GM21390 (cell line): Measurements from ENCODE around the gene REPS1.
"Not testable (repeated sequence)": the region's sequence is repeated elsewhere in the genome, so short reads cannot be mapped to it uniquely, and the experiment has no call there.

ENCODE experiments used
- ATAC-seq: cut with Tn5 transposase; IDR thresholded peaks from one replicate; pipeline ENCODE4 v1.9.1; 2021; ENCODE audit not compliant: unreplicated experiment

REPS1 gene

DNA sequence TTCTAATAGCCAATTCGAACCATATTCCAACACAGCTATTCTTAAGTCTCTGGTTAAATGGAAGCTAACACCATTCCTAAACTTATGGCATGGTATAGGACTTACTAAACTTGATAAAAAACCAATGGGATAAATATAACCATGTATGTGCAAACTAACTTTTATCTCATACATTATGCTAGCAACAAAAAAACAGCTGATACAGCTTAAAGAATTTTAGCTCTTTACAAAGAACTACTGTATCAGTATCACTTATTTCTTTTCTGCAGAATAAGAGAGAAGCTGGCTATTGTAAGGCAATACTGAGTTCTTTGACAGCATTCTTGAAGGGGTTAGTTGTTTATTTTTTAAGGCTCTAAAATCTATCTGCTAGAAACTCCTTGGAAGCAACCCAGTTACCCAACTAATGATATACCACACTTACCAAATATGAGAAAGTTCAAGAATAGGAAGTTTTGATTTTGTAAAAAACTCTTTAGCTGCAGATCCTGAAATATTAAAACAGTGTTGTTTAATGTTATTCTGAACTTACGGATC is 44.9 kb downstream of the REPS1 start:
- no peak for ATAC-seq

DNA sequence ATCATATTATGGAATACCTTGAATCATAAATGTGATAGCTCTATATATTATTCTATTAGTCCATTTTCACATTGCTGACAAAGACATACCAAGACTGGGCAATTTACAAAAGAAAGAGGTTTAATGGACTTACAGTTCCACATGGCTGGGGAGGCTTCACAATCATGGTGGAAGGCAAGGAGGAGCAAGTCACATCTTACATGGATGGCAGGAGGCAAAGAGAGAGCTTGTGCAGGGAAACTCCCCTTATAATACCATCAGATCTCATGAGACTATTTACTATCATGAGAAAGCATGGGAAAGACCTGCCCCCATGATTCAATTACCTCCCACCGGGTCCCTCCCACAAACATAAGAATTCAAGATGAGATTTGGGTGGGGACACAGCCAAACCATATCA is 51.2 kb downstream of the REPS1 start:
- not testable (repeated sequence) for ATAC-seq

DNA sequence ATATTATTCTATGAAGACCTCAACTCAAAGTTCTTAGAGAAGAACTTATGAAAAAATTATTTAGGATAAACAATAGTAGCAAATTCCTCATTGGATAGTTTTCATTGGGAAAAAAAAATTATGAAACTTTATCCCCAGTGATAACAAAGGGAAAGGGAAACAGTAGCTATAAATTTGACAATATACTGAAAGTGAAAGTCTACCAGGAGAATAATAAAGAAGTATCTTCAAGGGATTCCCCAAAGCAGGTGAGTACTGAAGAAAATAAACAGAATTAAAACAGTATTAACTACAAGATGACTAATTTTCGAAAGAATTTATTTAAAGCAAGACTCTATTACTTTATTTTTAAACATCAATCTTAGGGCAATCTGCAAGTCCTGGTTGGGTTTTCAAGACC is 56.4 kb downstream of the REPS1 start:
- no peak for ATAC-seq

DNA sequence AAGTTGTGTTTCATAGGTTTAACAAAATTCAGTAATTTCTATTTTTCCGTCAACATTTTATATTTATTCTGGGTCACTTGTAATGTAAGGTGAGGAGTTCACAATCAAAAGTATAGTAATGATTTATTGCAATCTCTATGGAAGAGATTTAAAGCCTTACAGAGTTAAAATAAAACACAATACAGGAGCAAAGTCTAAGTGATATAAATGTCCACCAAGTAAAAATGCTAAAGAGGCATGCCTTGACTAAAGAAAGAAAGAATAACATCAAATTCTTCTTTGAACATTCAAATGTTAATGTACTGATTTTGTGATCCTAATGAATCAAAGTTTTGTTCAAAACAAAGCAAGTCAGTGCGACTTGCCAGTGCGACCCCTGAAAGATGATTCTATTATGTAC is 61.5 kb downstream of the REPS1 start:
- ATAC-seq = no peak

DNA sequence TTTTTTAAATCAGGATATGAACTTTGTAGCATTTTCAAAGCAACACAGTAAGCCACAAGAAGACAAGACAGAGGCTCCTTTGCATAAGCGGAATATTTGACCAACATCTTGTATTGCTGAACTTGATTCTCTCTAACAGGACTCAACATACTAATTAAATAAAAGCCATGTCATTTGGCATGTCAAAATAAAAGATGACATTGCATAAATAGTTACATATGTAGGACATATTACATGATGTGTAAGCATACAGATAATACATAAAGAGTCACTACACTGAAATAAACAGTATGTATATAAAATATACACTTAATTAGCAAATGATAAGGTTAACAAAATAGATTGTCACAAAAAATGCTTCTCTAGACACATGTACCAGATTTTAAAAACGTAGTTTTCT is 62.2 kb downstream of the REPS1 start:
- no peak for ATAC-seq

DNA sequence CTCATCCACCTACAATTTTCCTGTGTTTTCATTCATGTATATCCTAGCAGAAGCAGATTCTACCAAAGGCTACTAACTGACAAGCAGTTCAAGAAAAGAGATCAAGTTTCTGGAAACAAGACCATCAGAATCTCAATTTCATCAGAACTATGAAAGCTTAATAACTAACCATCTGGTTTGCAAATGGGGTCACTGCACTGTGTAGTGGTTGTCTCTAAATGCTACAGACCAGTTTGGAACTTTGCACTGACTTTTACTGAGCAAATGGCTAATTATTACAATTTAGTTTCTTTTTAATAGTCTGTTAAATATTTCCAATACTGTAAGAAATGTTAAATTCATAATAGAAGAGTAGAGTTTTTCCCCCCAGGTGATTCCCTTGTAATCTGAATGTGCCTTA is 64.5 kb downstream of the REPS1 start:
- no peak for ATAC-seq

DNA sequence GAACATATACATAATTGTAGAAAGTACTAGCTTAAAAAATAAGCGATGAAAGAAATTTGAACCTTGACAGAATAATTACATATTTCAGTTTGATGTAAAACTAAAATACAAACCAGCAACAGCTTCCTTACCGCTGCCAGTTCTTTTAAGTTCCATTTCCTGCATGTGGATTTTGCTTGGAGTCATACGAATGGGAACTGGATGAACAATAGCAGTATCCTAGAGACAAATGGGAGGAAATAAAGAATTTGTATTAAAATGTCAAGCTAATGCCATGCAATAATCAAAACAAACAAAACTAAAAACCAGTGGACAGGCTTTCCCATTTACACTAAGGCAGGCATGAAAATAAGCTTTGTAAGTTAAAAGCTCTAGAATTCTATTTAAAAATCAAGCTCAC is 67.1 kb downstream of the REPS1 start:
- ATAC-seq = no peak

DNA sequence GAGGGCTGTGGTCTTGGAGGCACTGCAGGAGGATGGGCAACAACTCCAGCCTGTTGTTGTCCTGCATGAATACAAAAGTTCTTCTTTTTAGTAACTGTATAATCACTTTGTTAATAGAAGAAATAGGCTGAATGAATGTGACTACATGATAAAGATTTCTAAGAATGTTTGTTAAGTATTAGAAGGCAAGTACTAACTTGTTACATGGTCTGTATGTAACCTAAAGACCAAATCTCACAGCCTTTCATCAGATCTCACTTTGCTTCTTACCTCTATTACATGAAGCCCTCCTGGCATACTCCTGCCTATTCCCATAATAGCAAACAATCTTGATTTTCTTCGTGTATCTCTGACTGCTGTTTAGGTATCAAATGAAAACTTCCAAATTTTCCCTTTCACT is 73.4 kb downstream of the REPS1 start:
- ATAC-seq = no peak

DNA sequence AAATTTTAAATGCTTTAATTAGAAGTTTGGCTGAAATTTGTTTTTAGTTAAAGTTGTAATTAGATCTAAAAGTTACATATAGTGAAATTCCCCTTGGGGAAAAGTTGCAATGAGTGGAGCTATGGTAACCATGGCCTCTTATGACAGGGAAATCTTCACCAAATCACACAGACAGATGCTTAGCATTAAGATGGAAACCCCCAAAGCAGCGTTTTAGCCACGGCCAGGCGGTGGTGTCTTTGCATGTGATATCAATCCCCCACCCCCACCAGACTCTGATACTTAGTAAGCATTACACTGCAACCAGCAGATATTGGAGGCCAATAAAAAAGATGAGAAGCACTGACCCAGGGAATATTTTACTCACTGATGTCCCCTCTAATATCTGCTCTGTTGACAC is 75.7 kb downstream of the REPS1 start:
- ATAC-seq = no peak

DNA sequence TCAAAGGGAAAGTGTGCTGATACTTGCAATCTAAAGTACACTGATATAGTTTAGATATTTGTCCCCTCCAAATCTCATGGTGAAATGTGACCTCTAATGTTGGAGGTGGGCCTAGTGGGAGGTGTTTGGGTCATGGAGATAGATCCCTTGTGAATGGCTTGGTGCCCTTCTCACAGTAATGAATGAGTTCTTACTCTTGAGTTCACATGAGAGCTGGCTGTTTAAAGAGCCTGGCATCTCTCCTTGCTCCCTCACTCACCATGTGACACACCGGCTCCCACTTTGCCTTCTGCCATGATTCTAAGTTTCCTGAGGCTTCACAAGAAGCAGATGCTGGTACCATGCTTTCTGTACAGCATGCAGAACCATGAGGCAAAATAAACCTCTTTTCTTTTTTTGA is 78.1 kb downstream of the REPS1 start:
- no peak for ATAC-seq

DNA sequence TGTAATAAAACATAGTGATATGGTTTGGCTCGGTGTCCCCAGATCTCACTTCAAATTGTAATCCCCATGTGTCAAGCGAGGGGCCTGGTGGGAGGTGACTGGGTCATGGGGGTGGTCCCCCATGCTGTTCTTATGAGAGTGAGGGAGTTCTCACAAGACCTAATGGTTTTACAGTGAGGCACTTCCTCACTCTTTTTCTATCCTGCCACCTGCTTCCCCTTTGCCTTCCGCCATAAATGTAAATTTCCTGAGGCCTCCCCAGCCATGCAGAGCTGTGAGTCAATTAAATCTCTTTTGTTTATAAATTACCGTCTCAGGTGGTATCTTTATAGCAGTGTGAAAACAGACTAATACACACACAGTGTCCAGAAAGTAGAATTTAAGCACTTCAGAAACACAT is 78.5 kb downstream of the REPS1 start:
- ATAC-seq = no peak

DNA sequence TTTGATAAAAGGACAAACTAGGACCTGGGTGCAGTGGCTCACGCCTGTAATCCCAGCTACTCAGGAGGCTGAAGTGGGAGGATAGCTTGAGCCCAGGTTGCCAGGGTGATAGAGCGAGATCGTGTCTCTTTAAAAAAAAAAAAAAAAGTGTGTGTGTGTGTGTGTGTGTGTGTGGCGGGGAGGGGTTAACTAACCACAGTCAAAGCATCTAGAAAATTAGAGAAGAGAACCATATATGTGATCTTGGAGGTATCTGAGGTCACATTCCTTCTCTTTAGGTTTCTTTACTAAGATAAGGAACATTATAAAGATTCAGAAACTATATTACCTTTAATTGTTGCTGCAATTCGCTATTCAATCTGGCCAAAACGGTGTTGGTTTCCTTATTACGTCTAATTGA is 80.9 kb downstream of the REPS1 start:
- ATAC-seq = no peak

DNA sequence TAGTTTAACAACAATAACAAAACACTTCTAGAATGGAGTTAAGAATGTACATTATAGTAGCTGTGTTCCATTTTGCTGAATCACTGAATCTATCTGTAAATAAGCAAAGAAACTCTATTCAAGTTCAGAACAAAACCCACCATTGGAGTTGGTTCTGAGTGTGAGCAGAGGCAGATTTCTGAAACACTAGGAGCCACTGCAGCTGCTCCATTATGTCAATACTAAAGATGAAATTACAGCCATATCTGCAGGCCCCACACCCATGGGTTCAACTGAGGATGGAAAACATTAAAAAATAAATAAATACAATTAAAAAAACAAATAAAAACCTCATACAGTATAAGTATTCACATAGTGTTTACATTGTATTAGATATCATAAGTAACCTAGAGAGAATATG is 91.0 kb downstream of the REPS1 start:
- ATAC-seq = no peak

DNA sequence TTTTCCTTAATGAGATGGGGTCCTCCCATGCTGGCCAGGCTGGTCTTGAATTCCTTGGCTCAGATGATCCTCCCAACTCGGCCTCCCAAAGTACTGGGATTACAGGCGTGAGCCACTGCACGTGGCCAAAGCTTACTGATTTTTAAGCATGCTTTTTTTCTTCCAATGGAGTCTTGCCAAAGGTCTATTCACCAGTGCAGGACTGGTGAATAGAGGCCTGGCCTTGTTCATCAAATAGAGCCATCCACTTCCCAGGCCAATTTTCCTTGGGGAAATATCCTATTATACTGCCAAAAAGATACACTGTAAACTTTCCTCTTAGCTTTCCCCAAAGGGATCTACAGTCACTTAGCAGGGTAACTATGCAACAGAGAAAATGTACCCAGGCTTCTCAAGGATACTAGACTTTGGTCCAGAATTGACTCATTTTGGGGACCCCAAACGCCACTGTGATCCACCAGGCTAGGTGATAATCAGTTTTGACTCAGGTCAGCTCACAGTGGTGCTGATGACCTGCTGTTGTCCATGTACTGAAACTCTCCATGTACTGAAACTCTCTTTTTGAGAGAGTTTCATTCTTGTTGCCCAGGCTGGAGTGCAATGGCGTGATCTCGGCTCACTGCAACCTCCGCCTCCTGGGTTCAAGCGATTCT is 91.8 kb downstream of the REPS1 start:
- no peak for ATAC-seq

DNA sequence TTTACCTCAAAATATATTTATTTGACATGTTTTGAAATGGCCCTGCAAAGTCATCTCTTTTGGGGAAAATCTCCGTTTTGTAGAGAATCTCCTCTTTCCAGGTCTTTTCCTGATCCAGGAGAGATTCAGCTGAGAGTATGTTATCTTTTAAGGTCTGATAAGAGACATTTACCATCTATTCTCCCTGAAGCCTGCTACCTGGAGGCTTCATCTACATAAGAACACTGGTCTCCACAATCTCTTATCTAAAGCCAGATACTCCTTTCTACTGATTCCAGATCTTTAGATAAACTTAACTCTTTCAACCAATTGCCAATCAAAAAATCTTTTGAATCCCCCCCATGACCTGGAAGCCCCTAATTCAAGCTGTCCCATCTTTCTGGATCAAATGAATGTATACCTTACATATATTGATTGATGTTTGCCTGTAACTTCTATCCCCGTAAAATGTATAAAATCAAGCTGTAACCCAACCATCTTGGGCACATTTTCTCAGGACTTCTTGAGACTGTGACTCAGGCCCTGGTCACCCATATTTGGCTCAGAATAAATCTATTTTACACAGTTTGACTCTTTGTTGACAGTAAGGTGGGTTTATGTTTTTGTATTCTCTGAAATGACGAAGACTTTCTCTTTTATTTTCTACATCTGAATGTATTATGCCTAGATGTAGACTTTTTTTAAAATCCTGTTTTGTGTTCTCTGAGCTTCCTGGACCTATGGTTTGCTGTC is 96.6 kb downstream of the REPS1 start:
- ATAC-seq = no peak

DNA sequence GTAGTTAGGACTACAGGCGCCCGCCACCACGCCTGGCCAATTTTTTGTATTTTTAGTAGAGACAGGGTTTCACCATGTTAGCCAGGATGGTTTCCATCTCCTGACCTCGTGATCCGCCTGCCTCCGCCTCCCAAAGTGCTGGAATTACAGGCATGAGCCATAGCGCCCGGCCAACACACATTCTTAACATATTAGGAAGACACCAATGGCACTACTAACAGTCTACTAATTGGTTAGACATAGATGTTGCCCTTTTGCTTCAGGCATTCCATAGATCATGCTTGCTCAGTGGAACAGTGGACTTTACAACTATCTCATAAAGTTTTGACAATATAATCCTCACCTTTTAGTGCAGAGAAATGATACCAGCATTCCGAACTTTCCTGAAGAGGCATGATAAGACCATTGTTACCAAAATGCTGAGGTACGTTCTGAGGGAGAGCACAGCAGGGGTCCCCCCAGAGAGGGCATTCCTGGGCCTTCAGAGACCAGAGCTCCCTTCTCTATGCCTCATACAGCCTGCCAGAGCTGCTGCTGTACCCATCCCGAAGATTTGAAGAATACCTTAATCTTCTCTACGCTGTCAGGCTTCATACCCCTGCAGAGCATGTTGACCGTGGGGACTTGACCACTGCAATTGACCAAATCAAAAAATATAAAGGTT is 102.8 kb downstream of the REPS1 start:
- no peak for ATAC-seq

DNA sequence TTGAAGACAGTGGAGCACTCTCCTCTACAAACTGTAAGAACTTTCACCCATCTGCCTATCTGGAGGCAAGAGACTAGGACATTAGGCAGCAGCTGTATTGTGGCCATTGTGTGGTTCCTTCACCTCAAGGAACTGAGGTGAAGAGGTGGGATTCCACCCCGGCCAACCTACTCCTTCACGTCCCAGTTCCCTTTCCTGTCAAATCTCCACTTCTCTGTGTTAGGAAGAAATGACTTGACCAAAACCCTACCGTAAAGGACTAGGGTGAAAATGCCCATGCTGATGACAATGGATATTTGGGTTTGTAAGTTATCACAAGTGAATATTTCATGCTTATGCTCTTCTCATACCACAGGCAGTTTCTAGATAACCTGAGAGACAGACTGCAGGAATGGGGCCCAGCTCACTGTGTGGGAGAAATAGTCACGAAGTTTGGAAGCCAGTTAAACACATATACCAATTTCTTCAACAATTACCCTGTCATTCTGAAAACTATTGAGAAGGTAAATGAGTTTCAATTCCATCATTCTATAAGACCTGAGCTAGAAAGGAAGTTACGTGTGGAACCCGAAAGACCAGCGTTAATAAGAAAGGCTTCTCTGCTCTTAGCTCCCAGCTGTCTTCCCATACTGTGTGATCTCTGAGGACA is 105.6 kb downstream of the REPS1 start:
- peak; percentile 78 for ATAC-seq

DNA sequence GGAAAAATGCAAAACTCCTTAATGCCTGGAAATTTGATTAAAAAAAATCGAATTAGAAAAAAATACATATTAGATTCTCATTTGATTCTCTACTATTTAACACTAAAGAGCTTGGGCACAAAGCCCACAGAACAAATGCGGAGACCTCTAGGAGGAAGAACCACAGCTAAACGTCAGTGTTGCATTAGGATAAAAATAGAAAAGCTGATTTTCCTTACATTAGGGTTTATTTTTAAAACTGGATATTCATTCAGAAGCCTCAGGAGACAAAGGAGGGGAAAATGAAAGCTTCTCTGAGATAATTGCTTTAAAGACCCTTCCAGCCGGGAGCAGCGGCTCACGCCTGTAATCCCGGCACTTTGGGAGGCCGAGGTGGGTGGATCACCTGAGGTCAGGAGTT is 114.9 kb downstream of the REPS1 start:
- ATAC-seq = no peak

DNA sequence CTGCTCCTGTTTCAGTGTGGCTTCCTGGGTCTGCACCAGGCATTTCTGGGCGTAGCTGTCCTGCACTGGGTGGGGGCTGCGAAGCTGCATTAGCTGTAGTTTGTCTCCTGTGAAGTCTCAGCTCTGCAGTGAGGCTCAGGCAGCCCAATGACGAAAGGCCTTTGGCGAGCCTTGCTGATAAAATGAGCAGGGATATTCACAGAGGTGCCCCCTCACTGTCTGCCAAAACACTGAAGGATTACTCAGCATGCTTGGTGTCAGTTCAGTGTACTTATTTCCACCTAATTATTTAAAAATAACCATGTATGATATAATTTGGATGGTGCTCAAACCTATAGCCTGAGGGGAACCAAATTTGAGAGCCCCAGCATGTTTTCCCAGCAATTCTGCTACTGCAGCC is 118.7 kb downstream of the REPS1 start:
- ATAC-seq = no peak

DNA sequence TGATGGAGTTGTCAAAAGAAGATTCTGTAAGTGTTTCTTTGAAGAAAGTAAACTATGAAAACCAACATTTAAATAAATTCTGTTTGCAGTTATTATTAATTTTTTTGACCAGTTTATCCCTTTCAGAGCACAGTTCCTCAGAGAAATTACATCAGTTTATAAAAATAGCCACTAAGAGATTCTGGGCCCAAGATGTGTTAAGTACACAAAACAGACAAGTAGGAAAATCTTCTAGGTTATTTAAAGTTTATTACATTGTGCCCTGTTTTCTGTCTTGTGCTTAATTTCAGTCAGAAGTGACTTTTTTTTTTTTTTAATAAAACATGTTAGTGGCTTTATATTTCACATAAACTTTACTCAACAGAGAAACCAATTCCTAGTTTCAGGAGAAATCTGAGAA is 119.9 kb downstream of the REPS1 start:
- no peak for ATAC-seq

DNA sequence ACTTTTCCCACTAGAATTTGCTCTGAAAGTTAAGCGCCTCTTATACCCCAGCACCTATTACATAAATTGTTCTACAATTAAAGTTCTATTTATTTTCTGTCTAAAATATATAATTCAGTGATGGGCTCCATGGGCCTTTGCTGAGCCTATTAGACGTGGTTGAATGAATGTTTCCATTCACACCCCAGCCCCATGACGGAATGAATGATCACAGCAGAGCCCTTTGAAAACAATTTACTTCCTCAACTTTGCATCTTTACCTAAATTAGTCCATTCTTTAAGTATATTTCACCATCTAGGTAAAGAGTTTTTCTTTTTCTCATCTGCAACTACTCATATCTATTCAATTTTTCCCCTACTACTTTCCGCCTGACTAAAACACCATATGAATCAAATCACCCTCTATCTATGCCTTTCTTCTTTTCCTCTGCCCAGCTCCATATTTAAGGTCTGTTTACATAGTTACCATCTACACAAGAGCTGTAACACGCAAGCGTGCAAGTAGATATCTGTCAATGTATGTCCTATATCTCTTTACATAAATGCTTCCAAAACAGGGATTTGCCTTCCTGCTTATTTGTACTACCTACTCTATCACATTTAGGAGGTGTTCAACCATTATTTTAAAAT is 122.5 kb downstream of the REPS1 start:
- no peak for ATAC-seq
